Breast epithelium (tissue), 3 donors: ENCODE data around the gene NTSR1.

Experiments used
- POLR2A ChIP-seq: fragments of 450-650 bp; IDR thresholded peaks from one replicate; pipeline ENCODE4 v1.6.1; 2016; ENCODE audit warnings: antibody characterized with exemption, mild to moderate bottlenecking, moderate library complexity
- POLR2AphosphoS5 ChIP-seq, 3 donors: sonication (generic); formaldehyde crosslinking; IDR thresholded peaks; one replicate each; pipeline ENCODE4 v1.6.1; 2017; ENCODE audit warnings: antibody characterized with exemption in 3 of 3
- TF ChIP-seq, protein P1 (sequence below), 3 donors: fragments of 450-650 bp; IDR thresholded peaks; one replicate each; pipeline ENCODE4 v1.5.1; 2016 to 2017; ENCODE audit warnings: antibody characterized with exemption in 3 of 3, mild to moderate bottlenecking in 3 of 3, moderate library complexity in 3 of 3

DNA sequence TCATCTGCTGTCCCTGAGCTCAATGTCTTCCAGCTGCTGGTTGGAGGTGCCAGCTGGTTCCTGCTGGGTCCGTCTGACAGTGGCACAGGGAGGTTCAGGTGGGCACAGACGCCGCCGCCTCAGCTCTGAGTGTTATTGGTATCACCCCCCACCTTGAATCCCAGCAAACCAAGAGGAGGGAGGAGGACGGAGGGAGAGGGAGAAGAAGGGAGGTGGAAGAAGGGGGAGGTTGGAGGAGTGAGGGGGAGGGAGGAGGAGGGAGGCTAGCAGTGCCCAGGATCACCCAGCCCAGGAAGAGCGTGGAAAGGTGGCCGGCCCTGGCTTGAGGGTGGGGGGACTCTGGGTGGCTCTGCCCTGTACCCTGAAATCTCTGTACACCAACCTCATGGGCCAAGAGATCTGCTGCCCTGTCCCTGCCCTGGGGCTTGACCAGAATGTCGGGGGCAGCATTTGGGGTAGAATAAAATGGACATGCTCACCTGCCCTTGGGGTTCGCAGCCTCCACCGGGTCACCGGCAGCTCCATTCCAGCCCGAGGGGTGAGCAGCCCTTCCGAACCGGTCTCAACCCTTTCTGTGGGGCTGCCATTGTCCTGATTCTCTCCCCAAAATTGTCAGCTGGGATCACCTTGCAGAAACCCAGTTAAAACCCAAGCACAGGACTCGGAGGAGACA lies 17.1 kb downstream of the NTSR1 start:
- TF ChIP-seq POLR2A (no peak), POLR2AphosphoS5 (IDR thresholded peaks at IDR 0.05) (no peak)
- TF ChIP-seq, protein P1, sequence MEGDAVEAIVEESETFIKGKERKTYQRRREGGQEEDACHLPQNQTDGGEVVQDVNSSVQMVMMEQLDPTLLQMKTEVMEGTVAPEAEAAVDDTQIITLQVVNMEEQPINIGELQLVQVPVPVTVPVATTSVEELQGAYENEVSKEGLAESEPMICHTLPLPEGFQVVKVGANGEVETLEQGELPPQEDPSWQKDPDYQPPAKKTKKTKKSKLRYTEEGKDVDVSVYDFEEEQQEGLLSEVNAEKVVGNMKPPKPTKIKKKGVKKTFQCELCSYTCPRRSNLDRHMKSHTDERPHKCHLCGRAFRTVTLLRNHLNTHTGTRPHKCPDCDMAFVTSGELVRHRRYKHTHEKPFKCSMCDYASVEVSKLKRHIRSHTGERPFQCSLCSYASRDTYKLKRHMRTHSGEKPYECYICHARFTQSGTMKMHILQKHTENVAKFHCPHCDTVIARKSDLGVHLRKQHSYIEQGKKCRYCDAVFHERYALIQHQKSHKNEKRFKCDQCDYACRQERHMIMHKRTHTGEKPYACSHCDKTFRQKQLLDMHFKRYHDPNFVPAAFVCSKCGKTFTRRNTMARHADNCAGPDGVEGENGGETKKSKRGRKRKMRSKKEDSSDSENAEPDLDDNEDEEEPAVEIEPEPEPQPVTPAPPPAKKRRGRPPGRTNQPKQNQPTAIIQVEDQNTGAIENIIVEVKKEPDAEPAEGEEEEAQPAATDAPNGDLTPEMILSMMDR (IDR thresholded peaks at IDR 0.05), result no peak
